OCI-LY7 (cell line): ENCODE measurements around the gene KIAA1958.

ENCODE experiments used
- EZH2phosphoT487 ChIP-seq: fragments of 200-600 bp; sonication (generic); IDR thresholded peaks from 2 replicates; pipeline ENCODE4 v1.6.1; 2018; ENCODE audit warnings: low read depth, borderline replicate concordance, mild to moderate bottlenecking, mixed run types, antibody characterized with exemption, low read length, moderate library complexity, mixed read lengths
- TF ChIP-seq, protein P1 (sequence below): fragments of 200-600 bp; sonication (generic); conservative IDR thresholded peaks from 2 replicates; pipeline ENCODE4 v1.5.1; 2014; ENCODE audit warnings: mild to moderate bottlenecking, antibody characterized with exemption, low read length, moderate library complexity, mixed read lengths

DNA sequence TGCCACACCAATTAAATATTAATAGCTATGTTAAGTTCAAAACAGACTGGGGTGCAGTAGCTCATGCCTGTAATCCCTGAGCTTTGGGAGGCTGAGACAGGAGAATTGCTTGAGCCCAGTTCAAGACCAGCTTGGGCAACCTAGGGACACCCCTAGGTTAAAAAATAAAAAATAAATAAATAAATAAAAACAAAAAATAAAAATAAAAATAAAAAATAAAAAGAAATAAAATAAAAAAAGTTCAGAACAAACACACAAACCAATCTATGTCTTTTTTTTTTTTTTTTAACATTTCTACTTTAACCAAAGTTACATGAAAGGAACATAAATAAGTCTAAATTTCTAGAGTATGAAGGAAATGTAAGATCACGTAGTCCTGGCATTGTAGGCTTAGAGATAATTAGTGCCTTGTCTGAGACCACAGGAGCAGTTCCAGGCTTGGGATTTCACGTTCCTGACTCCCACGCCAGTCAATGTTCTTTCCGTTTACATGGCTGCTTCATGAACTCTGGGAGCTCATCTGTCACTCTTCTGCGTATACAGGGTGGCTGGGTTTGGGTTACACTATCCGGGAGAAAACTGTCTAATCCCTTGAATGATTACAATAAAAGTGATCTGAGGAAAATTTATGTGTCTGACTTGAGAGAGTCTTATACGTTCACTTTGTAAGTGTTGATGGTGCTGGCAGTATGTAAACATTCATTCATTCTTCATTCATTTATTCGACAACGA lies 85.2 kb downstream of the KIAA1958 start:
- TF ChIP-seq, protein P1, sequence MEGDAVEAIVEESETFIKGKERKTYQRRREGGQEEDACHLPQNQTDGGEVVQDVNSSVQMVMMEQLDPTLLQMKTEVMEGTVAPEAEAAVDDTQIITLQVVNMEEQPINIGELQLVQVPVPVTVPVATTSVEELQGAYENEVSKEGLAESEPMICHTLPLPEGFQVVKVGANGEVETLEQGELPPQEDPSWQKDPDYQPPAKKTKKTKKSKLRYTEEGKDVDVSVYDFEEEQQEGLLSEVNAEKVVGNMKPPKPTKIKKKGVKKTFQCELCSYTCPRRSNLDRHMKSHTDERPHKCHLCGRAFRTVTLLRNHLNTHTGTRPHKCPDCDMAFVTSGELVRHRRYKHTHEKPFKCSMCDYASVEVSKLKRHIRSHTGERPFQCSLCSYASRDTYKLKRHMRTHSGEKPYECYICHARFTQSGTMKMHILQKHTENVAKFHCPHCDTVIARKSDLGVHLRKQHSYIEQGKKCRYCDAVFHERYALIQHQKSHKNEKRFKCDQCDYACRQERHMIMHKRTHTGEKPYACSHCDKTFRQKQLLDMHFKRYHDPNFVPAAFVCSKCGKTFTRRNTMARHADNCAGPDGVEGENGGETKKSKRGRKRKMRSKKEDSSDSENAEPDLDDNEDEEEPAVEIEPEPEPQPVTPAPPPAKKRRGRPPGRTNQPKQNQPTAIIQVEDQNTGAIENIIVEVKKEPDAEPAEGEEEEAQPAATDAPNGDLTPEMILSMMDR = no peak
- TF ChIP-seq EZH2phosphoT487 = no peak
